Caco-2 (cell line): ENCODE data around the gene TBX3. TPM values are rescaled to one million over a fixed set of nuclear protein-coding genes. Genes with fewer than 3 reads are reported as not detected.
A peak's percentile ranks its signal among the peaks of the same experiment; 100 is the strongest.

Source experiments
- BruUV-seq: library from RNA; stranded (reverse); fragments of 400-500 nt; replicated peaks from 2 replicates; lab custom pipeline; 2021; lab: Mats Ljungman, UMichigan
- CTCF ChIA-PET: fragments of 300-600 bp; sonication (Branson Sonifier 250); formaldehyde crosslinking; loops from one replicate; lab custom pipeline; 2022; ENCODE audit warnings: antibody characterized with exemption; lab: Charles Lee
- POLR2A ChIA-PET: fragments of 300-600 bp; sonication (Branson Sonifier 250); formaldehyde crosslinking; loops from one replicate; lab custom pipeline; 2022; ENCODE audit warnings: antibody characterized with exemption; lab: Charles Lee
- DNase-seq, 2 experiments: peaks; one replicate each; pipeline versions ENCODE4 v3.0.0 to v3.0.0-alpha.2; 2020 to 2022
- H3K27me3 ChIP-seq: replicated peaks from 2 replicates; pipeline ENCODE4 v1.6.0; 2011; ENCODE audit warnings: low read length; ENCODE audit not compliant: control insufficient read depth, insufficient read depth
- H3K36me3 ChIP-seq: 2 replicates; pipeline ENCODE4 v1.5.1; 2011; ENCODE audit warnings: low read length; ENCODE audit not compliant: control insufficient read depth, insufficient read depth
- H3K4me1 ChIP-seq: fragments of 250-450 bp; sonication (Bioruptor Pico); 2 replicates; pipeline ENCODE4 v1.5.1; 2020; ENCODE audit warnings: mild to moderate bottlenecking
- H3K4me3 ChIP-seq: 2 replicates; pipeline ENCODE4 v1.5.1; 2011; ENCODE audit warnings: low read depth, mild to moderate bottlenecking, control low read depth, low read length
- H3K9me3 ChIP-seq: fragments of 250-450 bp; sonication (Bioruptor Pico); 2 replicates; pipeline ENCODE4 v1.5.1; 2020; ENCODE audit warnings: mild to moderate bottlenecking, moderate library complexity
- H3K27ac Mint-ChIP-seq: one replicate; pipeline ENCODE4 v1.8.0; 2022; ENCODE audit warnings: mixed read lengths; ENCODE audit not compliant: unreplicated experiment
- H3K27me3 Mint-ChIP-seq: one replicate; pipeline ENCODE4 v1.8.0; 2022; ENCODE audit warnings: mixed read lengths; ENCODE audit not compliant: insufficient read depth, unreplicated experiment
- H3K36me3 Mint-ChIP-seq: one replicate; pipeline ENCODE4 v1.8.0; 2022; ENCODE audit warnings: mild to moderate bottlenecking, mixed read lengths; ENCODE audit not compliant: insufficient read depth, unreplicated experiment
- H3K4me1 Mint-ChIP-seq: one replicate; pipeline ENCODE4 v1.8.0; 2022; ENCODE audit warnings: low read depth, mixed read lengths; ENCODE audit not compliant: unreplicated experiment
- H3K4me3 Mint-ChIP-seq: one replicate; pipeline ENCODE4 v1.8.0; 2022; ENCODE audit warnings: mild to moderate bottlenecking, moderate library complexity, mixed read lengths; ENCODE audit not compliant: unreplicated experiment
- H3K9me3 Mint-ChIP-seq: one replicate; pipeline ENCODE4 v1.8.0; 2022; ENCODE audit warnings: mixed read lengths; ENCODE audit not compliant: unreplicated experiment
- intact Hi-C: fragments of 100-400 bp; cut with micrococcal nuclease; formaldehyde crosslinking; loops from one replicate; pipeline ENCODE4 v1.10.0; 2022; ENCODE audit not compliant: unreplicated experiment
- total RNA-seq: library from RNA; stranded (reverse); gene quantifications from 2 replicates; pipeline ENCODE4 v1.2.3, GENCODE V29; 2022
- TF ChIP-seq, protein P1 (sequence below), 2 experiments: fragments of 200-600 bp in 1 of 2; IDR thresholded peaks; 1 replicate in 1 of 2; 2 replicates in 1 of 2; pipeline versions ENCODE4 v1.5.1 to v1.8.0; 2011 to 2022; ENCODE audit warnings: antibody characterized with exemption in 1 of 2, control low read depth in 1 of 2, inconsistent platforms in 1 of 2, low read depth in 1 of 2, low read length in 1 of 2, mild to moderate bottlenecking in 1 of 2, moderate library complexity in 1 of 2; ENCODE audit not compliant: insufficient read depth in 1 of 2, severe bottlenecking in 1 of 2, unreplicated experiment in 1 of 2

The TBX3 gene
- total RNA-seq, 1 experiment from 2014 or later: 47.2 TPM

- CTCF ChIA-PET: interaction anchor here (0.7 kb wide), 1 partner anchor 29 kb away, joined by 3 read pairs; no protein-coding TSS in a partner anchor
- H3K27ac Mint-ChIP-seq: no peak overlapping the region
- H3K27me3 Mint-ChIP-seq: no peaks in the 10 kb centered on the region
- intact Hi-C loops: no loop called here
- Histone ChIP-seq H3K4me3 (no peak overlapping the region), H3K27me3 (no peaks in the 10 kb centered on the region), H3K4me1 (peaks cover 38% of the 10 kb centered on the region), H3K9me3 (peaks cover 6% of the 10 kb centered on the region; the same call in 1 of the 2 replicates), H3K36me3 (no peaks in the 10 kb centered on the region)
- peaks cover 7% of the 10 kb centered on the region for H3K36me3 Mint-ChIP-seq
- no peak overlapping the region for H3K4me3 Mint-ChIP-seq
- peaks cover 24% of the 10 kb centered on the region for H3K4me1 Mint-ChIP-seq
- POLR2A ChIA-PET: interaction anchor here (0.7 to 2.0 kb wide), 2 partner anchors 30 to 42 kb away, joined by 8 to 12 read pairs; partner anchors contain the start of gene TBX3
- DNase-seq: no peak
- TF ChIP-seq, protein P1, sequence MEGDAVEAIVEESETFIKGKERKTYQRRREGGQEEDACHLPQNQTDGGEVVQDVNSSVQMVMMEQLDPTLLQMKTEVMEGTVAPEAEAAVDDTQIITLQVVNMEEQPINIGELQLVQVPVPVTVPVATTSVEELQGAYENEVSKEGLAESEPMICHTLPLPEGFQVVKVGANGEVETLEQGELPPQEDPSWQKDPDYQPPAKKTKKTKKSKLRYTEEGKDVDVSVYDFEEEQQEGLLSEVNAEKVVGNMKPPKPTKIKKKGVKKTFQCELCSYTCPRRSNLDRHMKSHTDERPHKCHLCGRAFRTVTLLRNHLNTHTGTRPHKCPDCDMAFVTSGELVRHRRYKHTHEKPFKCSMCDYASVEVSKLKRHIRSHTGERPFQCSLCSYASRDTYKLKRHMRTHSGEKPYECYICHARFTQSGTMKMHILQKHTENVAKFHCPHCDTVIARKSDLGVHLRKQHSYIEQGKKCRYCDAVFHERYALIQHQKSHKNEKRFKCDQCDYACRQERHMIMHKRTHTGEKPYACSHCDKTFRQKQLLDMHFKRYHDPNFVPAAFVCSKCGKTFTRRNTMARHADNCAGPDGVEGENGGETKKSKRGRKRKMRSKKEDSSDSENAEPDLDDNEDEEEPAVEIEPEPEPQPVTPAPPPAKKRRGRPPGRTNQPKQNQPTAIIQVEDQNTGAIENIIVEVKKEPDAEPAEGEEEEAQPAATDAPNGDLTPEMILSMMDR (IDR thresholded peaks at IDR 0.05; ENCODE audit: insufficient read depth in 1 of 2, low read depth in 1 of 2, low read length in 1 of 2, severe bottlenecking in 1 of 2, unreplicated experiment in 1 of 2): no peak
- no peaks in the 10 kb centered on the region for H3K9me3 Mint-ChIP-seq
- BruUV-seq: no TSS peak
Measured at GRCh38 chr12:114713466-114714215, 29.7 kb upstream of the TBX3 start.

- CTCF ChIA-PET: no interaction called here
Measured at GRCh38 chr12:114711689-114712152, 27.7 kb upstream of the TBX3 start.

GRCh38 chr12:114710151-114710550 is 26.2 kb upstream of the TBX3 start:
- Mint-ChIP-seq H3K4me3 (no peak overlapping the region), H3K9me3 (no peaks in the 10 kb centered on the region), H3K27ac (peak overlapping the region; percentile 36), H3K4me1 (peaks cover 23% of the 10 kb centered on the region), H3K27me3 (no peaks in the 10 kb centered on the region), H3K36me3 (peaks cover 7% of the 10 kb centered on the region)
- Histone ChIP-seq H3K9me3 (peaks cover 6% of the 10 kb centered on the region; the same call in 1 of the 2 replicates), H3K27me3 (no peaks in the 10 kb centered on the region), H3K4me1 (peaks cover 28% of the 10 kb centered on the region), H3K36me3 (no peaks in the 10 kb centered on the region), H3K4me3 (no peak overlapping the region)
- BruUV-seq: no TSS peak
- DNase-seq: no peak
- CTCF ChIA-PET: no interaction called here
- TF ChIP-seq, protein P1 (IDR thresholded peaks at IDR 0.05; ENCODE audit: insufficient read depth in 1 of 2, low read depth in 1 of 2, low read length in 1 of 2, severe bottlenecking in 1 of 2, unreplicated experiment in 1 of 2): no peak
- POLR2A ChIA-PET: no interaction called here
- intact Hi-C loops: no loop called here

More at GRCh38 chr12:114711689-114712152, 27.7 kb upstream of the TBX3 start:
- POLR2A ChIA-PET: no interaction called here
- H3K9me3 ChIP-seq: peaks cover 6% of the 10 kb centered on the region; the same call in 1 of the 2 replicates
- TF ChIP-seq, protein P1 (IDR thresholded peaks at IDR 0.05; ENCODE audit: insufficient read depth in 1 of 2, low read depth in 1 of 2, low read length in 1 of 2, severe bottlenecking in 1 of 2, unreplicated experiment in 1 of 2): no peak
- Mint-ChIP-seq H3K9me3 (no peaks in the 10 kb centered on the region), H3K27ac (peak overlapping the region; percentile 82), H3K4me3 (peak overlapping the region; percentile 38), H3K27me3 (no peaks in the 10 kb centered on the region), H3K4me1 (peaks cover 23% of the 10 kb centered on the region), H3K36me3 (peaks cover 7% of the 10 kb centered on the region)
- H3K27me3 ChIP-seq: no peaks in the 10 kb centered on the region
- no peaks in the 10 kb centered on the region for H3K36me3 ChIP-seq
- peaks cover 24% of the 10 kb centered on the region for H3K4me1 ChIP-seq
- intact Hi-C loops: no loop called here
- BruUV-seq: no TSS peak
- no peak overlapping the region for H3K4me3 ChIP-seq
- peak; percentile 67 to 69 for DNase-seq
